ENCODE measurements around the gene DPP3. TPM values are rescaled to one million over a fixed set of nuclear protein-coding genes. Genes with fewer than 3 reads are reported as not detected.
A peak's percentile ranks its signal among the peaks of the same experiment; 100 is the strongest.

Gene DPP3
- total RNA-seq, 1 donor = 70.4 TPM

GRCh38 chr11:66495401-66495854 is 15.2 kb downstream of the DPP3 start:
- TF ChIP-seq CTCF (IDR thresholded peaks at IDR 0.05; ENCODE audit: insufficient read depth, low read depth, low read length) = no peak
- H3K4me3 ChIP-seq (ENCODE audit: low read depth, low read length) = no peak overlapping the region
- DNase-seq (ENCODE audit: low read depth) = no peak

- no peak for DNase-seq (ENCODE audit: low read depth)
- no peak for TF ChIP-seq CTCF (IDR thresholded peaks at IDR 0.05; ENCODE audit: insufficient read depth, low read depth, low read length)
- no peak overlapping the region for H3K4me3 ChIP-seq (ENCODE audit: low read depth, low read length)
These were observed 17.0 kb downstream of the DPP3 start for GRCh38 chr11:66497206-66497605.

GRCh38 chr11:66498506-66498905 is 18.3 kb downstream of the DPP3 start:
- no peak for DNase-seq (ENCODE audit: low read depth)
- no peak overlapping the region for H3K4me3 ChIP-seq (ENCODE audit: low read depth, low read length)
- no peak for TF ChIP-seq CTCF (IDR thresholded peaks at IDR 0.05; ENCODE audit: insufficient read depth, low read depth, low read length)

- no peak for TF ChIP-seq CTCF (IDR thresholded peaks at IDR 0.05; ENCODE audit: insufficient read depth, low read depth, low read length)
- H3K4me3 ChIP-seq (ENCODE audit: low read depth, low read length) = no peak overlapping the region
- DNase-seq (ENCODE audit: low read depth) = no peak
These were observed 25.1 kb downstream of the DPP3 start for GRCh38 chr11:66505276-66505816.

GRCh38 chr11:66509131-66509561 is 28.9 kb downstream of the DPP3 start:
- no peak overlapping the region for H3K4me3 ChIP-seq (ENCODE audit: low read depth, low read length)
- peak; percentile 32 for DNase-seq (ENCODE audit: low read depth)
- TF ChIP-seq CTCF (IDR thresholded peaks at IDR 0.05; ENCODE audit: insufficient read depth, low read depth, low read length) = no peak

GRCh38 chr11:66510271-66510989 is 30.2 kb downstream of the DPP3 start, which contains the start of gene BBS1:
TSS of gene BBS1 (plus strand) at chr11:66510635. CDS start at chr11:66510660, 25 bp downstream.
- H3K4me3 ChIP-seq (ENCODE audit: low read depth, low read length) = peak within 1 kb of the TSS; percentile 99
- no peak for TF ChIP-seq CTCF (IDR thresholded peaks at IDR 0.05; ENCODE audit: insufficient read depth, low read depth, low read length)
- DNase-seq (ENCODE audit: low read depth) = peak; percentile 77
